ENCODE measurements around the gene SELENOI. TPM values are rescaled to one million over a fixed set of nuclear protein-coding genes. Genes with fewer than 3 reads are reported as not detected.
"Not testable (repeated sequence)": the region's sequence is repeated elsewhere in the genome, so short reads cannot be mapped to it uniquely, and the experiment has no call there.

SELENOI gene
- total RNA-seq, 1 donor from 2014 or later, result 13.4 TPM

GRCh38 chr2:26359886-26360473 is 14.0 kb downstream of the SELENOI start:
- no peaks in the 10 kb centered on the region for H3K9me3 ChIP-seq
- H3K27me3 ChIP-seq (ENCODE audit: low read depth), result no peaks in the 10 kb centered on the region
- H3K36me3 ChIP-seq, result no peaks in the 10 kb centered on the region
- TF ChIP-seq CTCF (IDR thresholded peaks at IDR 0.05), result no peak
- no peak for DNase-seq
- ATAC-seq, result no peak
- no peaks in the 10 kb centered on the region for H3K4me1 ChIP-seq
- intact Hi-C loops (cut with DNase I), result no loop called here
- H3K4me3 ChIP-seq, result no peak overlapping the region
- no peak overlapping the region for H3K27ac ChIP-seq

GRCh38 chr2:26363323-26363722 is 17.4 kb downstream of the SELENOI start:
- H3K9me3 ChIP-seq, result no peaks in the 10 kb centered on the region
- H3K36me3 ChIP-seq, result peaks cover 22% of the 10 kb centered on the region
- no peaks in the 10 kb centered on the region for H3K4me1 ChIP-seq
- no peak overlapping the region for H3K27ac ChIP-seq
- DNase-seq, result no peak
- ATAC-seq, result no peak
- intact Hi-C loops (cut with DNase I), result no loop called here
- no peaks in the 10 kb centered on the region for H3K27me3 ChIP-seq (ENCODE audit: low read depth)
- TF ChIP-seq CTCF (IDR thresholded peaks at IDR 0.05), result no peak
- H3K4me3 ChIP-seq, result no peak overlapping the region

- no peaks in the 10 kb centered on the region for H3K4me1 ChIP-seq
- H3K36me3 ChIP-seq, result peaks cover 24% of the 10 kb centered on the region
- intact Hi-C loops (cut with DNase I), result no loop called here
- no peak overlapping the region for H3K27ac ChIP-seq
- H3K27me3 ChIP-seq (ENCODE audit: low read depth), result no peaks in the 10 kb centered on the region
- H3K9me3 ChIP-seq, result no peaks in the 10 kb centered on the region
- ATAC-seq (no peak), DNase-seq (no peak)
- TF ChIP-seq CTCF (IDR thresholded peaks at IDR 0.05), result no peak
- H3K4me3 ChIP-seq, result no peak overlapping the region
These were observed 18.0 kb downstream of the SELENOI start for GRCh38 chr2:26363958-26364357.

- TF ChIP-seq CTCF (IDR thresholded peaks at IDR 0.05), result no peak
- no peaks in the 10 kb centered on the region for H3K4me1 ChIP-seq
- H3K9me3 ChIP-seq, result no peaks in the 10 kb centered on the region
- ATAC-seq (no peak), DNase-seq (no peak)
- intact Hi-C loops (cut with DNase I), result no loop called here
- H3K27ac ChIP-seq, result no peak overlapping the region
- no peak overlapping the region for H3K4me3 ChIP-seq
- peaks cover 24% of the 10 kb centered on the region for H3K36me3 ChIP-seq
- H3K27me3 ChIP-seq (ENCODE audit: low read depth), result no peaks in the 10 kb centered on the region
These were observed 18.7 kb downstream of the SELENOI start for GRCh38 chr2:26364669-26365068.

GRCh38 chr2:26366957-26367356 is 21.0 kb downstream of the SELENOI start:
- no peak for DNase-seq
- Histone ChIP-seq H3K27ac (no peak overlapping the region), H3K4me1 (no peaks in the 10 kb centered on the region), H3K4me3 (no peak overlapping the region), H3K9me3 (no peaks in the 10 kb centered on the region), H3K27me3 (ENCODE audit: low read depth) (no peaks in the 10 kb centered on the region), H3K36me3 (peaks cover 24% of the 10 kb centered on the region)
- no peak for ATAC-seq
- intact Hi-C loops (cut with DNase I), result no loop called here
- no peak for TF ChIP-seq CTCF (IDR thresholded peaks at IDR 0.05)

- H3K9me3 ChIP-seq; H3K27me3 ChIP-seq (ENCODE audit: low read depth); intact Hi-C loops (cut with DNase I); H3K4me3 ChIP-seq; H3K4me1 ChIP-seq; DNase-seq; ATAC-seq; H3K27ac ChIP-seq: not testable (repeated sequence)
- H3K36me3 ChIP-seq, result peaks cover 42% of the 10 kb centered on the region
These were observed 23.7 kb downstream of the SELENOI start for GRCh38 chr2:26369664-26370063.

GRCh38 chr2:26370909-26371308 is 25.0 kb downstream of the SELENOI start:
- H3K4me3 ChIP-seq; H3K27me3 ChIP-seq (ENCODE audit: low read depth); H3K27ac ChIP-seq; intact Hi-C loops (cut with DNase I); DNase-seq; H3K4me1 ChIP-seq; ATAC-seq; H3K9me3 ChIP-seq: not testable (repeated sequence)
- peaks cover 51% of the 10 kb centered on the region for H3K36me3 ChIP-seq

Measured in lower lobe of right lung (tissue), 2 donors.